T-helper 9 cell (primary cell): ENCODE data around the gene MVB12B.

ENCODE experiments used
- DNase-seq: peaks from one replicate; pipeline ENCODE4 v3.0.0-alpha.2; 2020

MVB12B gene

DNA sequence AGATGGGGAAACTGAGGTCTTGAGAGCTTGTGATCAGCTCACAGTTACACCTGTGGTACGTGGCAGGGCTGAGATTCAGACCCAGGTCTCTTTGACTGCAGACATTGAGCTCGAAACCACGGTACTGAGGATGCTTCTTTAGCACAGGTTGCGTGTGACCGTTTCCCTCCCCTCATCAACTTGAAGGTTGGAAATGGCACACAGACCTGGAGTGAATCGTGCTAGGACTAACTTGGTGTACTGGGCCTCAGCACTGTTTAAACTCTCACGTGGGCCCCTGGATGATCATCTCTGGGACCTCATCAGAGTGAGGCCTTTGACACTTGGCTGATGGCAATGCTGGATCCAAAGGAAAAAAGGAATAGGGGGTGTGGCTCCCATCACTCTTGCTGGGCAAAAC lies 106.0 kb downstream of the MVB12B start:
- DNase-seq = no peak

DNA sequence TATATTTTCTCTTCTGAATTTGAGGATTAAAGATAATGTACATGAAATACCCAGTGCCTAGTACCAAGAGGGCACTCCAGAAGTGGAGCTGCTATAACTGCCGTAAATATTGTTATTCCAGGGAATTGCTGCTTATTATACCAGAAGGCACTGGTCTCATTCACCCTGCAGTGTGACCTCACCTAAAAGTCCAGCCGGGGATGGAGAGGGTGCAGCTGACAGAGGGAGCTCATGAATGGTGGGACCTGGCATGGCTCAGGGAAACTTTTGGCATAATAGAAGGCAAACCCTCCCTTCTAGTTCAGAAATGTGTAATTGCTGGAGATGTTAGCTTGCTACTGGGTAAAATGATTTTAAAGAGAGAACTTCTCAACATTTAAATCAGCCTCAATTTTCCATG lies 108.5 kb downstream of the MVB12B start:
- DNase-seq = no peak

DNA sequence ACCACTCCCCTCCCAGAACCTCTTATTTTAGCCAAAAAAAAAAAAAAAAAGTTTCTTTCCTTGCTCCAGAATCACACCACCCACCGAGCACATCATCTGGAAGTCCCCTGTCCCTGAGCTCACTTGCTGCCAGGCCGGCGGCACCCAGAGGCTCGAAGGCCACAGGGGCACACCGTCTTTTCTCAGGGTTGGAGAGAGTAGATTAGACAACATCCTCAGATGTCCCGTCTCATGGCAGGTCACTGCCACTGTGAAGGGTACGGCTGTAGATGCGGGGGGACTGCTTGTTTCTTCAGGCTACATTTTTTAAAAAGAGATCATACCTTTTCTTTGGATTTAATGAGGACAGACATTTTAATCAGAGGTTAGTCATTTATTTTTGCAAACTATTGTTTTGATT lies 109.0 kb downstream of the MVB12B start:
- DNase-seq = no peak

DNA sequence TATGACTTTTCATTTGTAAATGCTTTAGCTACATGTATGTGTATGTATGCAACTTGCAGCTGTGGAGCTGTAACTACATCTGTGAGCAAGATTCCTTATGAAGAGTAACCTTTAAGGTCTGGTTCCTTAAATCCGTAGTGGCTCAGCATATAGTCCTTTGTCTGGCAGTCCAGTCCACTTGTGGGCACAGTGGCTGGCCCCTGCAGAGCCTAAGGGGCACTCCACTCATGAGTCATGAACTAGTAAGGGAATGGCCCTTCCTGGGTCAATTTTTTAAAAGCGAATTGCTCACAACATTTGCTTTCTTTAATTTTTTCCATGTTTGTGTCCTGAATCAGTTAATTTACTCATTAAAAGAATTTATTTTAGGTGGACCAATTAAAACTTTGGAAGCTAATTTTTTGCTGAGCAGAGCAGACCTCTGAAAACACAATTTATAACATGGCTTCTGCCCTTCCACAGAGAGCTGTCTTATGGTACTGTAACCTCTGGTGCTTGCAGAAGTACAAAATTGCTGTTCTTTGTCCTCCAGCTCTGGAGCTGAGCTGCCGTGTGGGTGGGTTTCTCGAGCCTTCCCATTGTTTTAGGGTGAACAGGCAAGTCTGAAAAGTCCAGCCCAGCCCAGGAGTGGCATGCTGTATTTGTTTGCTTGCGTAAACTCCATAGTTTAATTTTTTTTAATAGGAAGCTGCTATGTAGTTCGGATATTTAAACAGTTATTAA lies 110.1 kb downstream of the MVB12B start:
- DNase-seq = no peak

DNA sequence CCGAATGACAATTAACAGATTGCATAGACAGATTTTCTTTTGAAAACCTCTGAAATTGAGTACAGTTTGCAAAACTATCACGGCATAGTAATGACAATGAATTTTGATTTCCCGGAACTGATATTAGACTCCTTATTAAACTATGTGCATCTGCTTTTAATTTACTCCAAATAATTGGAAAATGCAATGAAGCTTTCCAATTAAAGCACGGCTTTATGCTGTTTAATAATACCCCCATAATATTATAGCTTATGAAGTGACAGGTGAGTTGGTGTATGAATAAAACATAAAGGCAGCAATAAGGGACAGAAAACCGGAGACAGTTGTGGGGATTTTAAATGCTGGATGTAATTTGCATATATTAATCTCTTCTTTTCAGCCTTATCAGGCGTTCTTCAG lies 110.6 kb downstream of the MVB12B start:
- DNase-seq = no peak

DNA sequence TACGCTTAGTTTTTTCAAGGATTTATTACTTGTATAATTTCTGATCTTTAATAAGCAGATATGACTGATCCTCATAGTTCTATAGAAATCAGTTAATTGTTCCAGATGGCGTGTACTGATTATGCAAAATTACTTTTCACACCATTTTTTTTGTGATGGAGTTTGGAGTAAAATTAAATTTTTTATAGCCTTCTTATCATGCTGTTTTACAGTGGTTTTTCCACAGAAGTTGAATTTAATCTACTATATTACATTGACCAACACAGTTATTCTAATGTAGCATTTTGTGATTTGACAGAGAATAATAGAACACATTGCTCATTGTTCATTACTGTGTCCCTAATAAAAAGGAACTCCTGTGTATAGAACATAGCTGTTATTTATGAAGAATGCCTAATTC lies 111.1 kb downstream of the MVB12B start:
- no peak for DNase-seq

DNA sequence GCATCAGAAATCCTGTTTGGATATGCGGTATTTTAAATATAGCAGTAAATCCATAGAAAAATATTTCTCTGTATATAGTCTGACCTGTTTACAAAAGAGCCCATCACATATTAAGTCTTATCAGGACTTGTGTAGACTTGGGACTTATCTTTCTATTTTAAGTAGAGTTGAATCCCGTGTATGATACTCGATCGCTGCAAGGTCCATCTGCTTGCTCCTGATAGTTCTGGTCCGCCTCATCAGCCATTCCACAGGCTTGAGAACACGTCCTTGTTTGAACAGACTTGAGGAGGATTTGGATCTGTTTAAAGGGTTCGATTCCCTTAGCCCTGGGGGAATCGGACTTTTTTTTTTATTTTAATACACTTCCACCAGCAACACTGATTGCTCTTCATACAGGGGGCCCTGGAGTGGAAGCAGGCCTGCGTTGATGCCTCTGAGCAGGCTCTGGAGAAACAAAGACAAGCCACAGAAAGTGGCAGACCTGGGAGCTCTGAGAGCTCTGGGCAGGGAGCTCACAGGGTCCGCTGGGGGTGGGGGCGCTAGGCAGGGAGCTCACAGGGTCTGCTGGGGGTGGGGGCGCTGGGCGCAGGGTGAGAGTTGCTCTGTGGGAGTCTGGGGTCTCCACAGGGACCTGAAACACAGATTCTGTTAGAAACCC lies 112.2 kb downstream of the MVB12B start:
- no peak for DNase-seq

DNA sequence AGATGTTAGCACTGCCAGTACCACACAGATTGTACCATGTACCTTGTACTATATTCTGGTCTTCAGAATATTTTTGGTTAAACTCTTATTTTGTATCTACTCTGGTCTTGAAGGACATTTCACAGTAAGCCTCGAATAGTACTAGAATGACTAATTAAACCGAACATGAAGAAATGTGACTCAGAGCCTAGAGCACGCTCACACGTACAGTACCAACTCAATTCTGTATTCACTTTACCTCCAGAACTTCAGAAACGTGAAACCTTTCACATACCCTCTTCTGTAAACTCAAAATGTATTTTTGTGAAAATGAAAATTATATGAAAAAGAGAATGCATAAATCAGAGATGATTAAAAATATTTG lies 112.8 kb downstream of the MVB12B start:
- DNase-seq = no peak

DNA sequence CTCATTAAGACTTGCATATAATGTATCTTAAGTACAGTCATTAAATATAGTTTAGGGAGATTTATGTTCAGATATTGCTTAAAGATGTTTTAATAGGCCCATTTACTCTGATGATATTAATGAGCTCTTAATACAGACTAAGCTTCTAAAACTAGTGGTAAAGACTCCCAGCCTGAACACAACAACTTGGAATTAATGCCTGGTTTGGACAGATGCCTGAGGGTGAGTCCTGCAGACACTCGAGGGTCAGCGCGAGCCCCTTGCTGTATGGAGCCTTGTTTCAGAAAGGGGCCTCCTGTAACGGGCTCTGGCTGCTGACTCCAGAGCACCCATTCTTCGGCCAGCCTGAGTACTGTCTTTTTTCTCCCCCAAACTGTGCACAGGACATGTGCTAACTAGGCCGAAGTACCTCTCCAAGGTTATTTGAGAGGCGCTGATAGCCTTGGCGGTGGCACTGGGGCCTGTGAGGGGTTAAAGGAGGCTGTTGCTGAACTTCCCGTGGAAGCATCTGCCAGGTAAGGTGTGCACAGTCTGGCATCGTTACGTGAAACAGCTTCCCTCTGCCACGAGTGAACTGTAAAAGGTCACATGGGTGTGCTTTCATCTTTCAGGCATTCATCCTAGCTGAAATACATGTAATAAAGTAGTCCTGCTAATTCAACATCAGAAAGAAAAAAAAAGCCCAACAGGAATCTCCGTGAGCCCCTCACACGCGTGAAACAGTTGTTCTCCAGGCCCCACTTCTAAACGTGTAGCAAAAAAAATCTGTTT lies 113.4 kb downstream of the MVB12B start:
- DNase-seq = no peak

DNA sequence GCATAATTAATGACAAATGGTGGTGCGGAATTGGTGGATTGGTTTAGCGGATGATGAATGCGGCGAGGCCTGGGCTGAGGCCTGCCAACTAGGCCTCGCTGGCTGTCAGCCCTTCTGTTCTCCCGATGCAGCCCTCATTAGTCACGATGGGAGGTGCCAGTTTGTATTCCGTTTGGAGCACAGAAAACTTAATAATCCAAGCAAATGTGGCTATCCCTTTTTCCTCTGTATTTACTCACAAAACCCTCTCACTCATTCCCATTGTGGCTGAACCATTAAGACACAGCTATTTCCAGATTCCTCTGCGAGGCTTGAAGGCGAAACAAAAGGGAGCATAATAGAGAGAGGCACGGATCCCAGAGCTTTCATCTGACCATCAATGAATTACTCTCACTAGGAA lies 114.3 kb downstream of the MVB12B start:
- DNase-seq = no peak

DNA sequence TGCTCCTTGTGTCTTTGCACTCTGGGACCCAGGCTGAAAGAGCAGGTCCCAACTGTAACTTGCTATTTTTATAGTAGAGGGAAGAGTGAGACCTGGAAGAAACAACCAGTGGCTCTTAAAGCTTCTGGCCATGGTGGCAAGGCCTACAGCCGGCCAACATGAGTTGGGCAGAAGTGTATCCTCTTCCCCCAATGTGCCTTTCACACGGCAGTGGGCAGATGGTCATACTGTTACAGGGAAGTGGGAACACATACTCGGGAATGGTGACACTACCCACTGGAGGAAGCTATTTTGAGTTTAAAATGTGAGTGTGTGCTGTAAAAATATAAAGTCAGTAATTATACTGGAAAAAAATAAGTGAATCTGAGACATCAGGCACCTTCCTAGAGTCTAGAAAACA lies 116.0 kb downstream of the MVB12B start:
- no peak for DNase-seq

DNA sequence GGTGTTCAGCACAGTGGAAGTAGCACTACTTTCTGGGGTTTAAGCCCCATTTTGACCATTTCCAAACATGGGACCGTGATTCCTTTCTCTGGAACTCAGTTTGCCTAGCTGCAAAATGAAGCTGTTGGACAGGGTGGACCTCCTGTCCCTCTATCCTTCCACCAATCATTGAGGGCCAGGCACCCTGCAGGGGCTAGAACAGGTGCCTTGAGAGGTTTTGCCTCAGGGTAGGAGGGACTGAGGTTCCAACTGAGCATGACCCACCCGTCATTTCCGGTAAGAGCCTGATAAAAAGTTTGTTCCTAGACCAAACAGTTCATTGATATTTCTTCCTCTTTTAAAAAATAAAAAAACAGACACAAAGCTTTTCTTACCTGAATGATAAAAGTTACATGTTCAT lies 116.5 kb downstream of the MVB12B start:
- DNase-seq = no peak

DNA sequence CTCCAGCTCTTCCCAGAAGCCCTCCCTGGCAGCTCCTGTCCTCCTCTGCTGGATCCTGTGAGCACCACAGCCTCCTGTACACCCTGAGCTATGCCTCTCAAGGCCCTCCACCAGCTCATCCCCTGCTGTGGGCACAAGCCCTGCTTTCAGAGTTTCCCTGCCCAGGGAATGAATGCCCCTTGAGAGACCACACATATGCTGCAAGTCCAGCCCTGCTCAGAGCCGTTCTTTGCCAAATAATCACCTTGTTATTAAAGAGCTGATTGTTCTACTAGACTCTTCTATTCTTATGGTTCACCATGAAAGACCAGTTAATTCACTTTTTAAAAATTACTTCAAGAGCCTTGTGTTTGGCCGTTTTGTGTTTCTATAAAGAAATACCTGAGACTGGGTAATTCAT lies 121.5 kb downstream of the MVB12B start:
- no peak for DNase-seq

DNA sequence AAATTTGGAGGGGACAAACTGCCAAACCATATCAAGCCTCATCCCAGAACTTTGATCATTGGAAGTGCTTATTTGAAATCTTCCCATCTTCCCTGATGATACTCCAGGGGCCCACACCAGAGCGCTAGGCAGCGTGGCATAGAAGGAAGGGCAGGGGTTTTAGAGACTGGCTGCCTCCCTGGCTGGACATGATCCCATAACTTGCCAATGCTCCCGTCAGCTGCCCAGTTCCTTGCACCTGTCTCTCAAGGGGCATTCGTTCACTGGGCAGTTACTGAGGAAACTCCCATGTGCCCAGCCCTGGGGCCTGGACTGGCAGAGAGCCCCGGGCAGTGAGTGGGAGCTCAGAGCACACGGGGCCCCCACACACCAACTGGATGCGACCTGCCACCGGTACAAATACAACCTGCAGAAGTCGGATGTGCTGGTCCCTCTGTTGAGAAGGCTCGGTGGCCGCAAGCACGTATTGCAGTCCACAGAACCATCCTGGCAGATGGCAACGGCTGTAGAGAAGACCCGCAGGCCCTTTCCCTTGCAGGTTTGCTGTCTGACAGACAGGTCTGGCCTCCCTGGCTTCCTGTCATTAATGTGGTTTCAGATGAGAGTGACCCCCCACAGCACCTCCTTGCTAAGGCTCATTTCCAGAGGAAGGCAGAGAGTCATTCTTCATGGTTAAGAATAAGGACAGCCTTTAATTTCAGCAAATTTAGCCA lies 122.4 kb downstream of the MVB12B start:
- DNase-seq = no peak

DNA sequence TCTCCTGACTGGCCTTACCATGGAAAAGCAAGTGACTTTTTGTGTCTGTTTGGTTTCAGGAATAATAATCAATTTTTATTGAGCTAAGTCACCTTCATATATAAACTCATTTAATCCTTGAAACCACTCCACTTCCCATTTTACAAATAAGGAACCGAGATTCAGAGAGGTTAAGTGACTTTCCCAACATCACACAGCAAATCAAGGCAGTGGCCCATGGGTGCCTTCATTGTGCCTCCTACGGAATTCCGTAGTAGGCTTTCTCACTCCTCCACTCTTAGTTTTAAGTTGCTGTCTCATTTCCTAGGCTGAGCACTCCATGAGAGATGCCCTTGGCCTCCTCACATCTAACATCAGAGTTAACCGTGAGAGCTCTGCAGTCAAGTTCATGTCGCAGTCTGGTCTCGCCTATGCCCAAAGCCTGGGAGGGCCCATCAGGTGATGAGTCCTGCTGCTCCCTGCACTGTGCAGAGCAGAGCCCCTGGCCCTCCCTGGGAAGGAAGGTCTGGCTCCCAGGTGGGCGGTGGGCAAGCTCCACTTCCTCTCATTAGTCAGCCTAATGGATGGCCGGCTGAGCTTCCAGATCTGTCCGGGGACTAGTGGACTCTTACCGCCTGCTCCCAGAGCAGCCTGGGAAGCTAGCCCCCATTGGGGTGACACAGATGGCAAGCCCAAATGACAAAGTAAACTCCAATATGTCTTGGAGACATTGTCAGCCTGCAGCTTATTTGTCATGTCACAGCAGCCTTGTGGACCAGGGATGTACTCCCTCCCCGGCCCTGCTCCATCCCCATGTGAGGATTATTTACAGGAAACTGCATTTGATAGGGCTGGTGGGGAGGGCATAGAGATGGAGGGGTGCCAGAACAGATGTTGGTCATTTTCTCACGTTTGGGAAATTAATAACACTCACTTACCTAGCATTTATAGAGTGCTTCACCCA lies 123.4 kb downstream of the MVB12B start:
- DNase-seq = no peak

DNA sequence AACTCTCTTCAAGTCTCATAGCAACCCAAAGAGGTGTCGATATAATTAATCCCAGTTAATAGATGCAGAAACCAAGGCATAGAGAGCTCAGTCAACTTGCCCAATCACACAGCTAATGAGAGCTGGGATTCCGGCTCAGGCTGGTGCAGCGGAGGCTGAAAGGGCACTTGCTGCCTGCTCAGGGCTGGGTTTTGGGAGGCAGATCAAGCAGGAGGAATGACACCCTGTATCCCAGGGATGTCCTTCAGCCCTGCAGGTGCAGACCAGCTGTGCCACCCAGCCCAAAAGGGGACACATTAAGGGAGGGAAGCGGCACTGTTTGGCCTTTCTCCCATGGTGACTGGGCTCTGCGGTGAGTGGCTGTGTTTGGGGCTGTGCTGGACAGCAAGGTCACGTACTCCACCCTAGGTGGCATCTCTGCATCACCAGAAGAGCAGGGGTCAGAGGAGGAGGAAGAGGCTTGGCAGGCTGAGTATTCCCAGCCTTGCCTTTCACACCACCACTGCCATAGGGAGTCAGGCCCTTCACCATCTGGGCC lies 124.1 kb downstream of the MVB12B start:
- DNase-seq = no peak

DNA sequence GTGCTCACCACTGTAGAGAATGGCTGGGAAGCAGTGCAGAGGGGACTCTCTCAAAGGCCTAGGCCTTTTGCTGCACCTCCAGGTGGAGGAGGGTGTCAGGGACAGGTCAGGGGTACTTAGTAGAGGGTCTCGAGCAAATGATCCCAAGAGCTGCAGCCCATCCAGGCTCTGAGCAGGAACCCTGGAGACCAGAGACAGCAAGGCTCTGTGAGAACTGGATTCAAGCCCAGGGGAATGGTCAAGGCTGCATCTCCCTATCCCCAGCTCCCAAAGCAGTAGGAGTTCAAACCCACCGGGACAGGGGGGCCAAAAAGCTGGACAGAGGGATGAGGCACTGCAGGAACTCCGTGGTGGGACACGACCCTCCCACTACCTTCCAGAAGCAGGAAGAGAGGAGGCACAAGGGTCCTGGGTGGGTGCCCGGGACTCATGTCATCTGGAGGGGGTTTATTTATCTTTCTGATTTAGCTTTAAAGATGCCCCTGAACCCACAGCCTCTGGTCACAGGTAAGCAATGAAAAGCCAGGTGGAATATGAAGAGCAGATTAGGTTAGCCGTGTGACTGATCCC lies 124.8 kb downstream of the MVB12B start:
- no peak for DNase-seq

DNA sequence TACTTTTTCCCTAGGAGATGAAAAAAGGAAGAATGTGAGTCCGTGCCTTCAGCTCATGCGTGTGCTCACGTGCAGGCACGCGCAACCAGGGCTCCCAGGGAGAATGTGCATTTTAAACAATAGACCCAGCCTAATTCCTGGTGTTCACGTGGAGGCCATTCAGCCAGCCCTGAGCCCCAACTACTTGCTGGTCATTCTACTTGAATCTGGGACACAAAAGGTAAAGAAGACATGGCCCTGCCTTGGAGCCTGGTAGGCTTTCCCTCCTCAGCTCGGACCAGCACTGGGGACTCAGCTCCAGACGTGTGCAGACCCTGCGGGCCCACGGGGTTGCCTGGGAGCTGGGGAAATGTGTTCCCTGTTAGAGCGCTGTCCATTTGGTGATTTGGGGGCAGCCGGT lies 125.5 kb downstream of the MVB12B start:
- DNase-seq = no peak

DNA sequence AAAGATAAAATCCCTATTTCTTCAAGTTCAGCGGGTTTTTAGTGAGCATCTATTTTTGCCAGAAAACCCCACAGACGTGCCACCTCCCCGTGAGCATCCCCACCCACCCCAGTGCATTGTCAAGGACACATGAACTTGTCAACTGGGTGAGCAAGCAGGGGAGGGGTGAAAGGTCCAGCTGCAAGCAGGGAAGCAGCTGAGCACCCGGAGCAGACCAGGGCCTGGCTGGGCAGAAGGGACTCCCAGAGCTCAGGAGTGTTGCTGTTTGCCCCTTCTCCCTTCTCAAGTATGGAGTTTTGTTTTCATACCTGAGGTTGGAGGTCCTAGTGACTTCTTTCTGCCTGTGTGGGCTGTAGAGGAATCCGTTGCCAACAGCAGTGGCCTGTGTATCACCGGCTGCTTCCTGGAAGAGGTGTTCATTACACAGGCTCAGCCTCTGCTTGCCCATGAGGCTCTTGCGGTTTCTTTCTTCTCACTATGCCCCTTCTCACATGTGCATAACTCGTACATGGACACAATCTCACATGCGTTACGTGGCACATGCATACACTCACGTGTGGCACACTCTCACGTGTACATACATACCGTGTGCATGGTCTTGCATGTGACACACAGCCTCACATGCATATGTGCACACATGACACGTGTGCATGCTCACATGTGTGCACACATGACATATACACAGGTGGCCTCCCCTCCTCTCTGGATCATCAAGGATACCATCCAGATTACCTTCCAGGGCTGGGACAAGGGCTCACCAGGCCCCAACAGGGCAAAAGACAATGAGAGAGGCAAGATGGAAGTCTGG lies 126.7 kb downstream of the MVB12B start:
- no peak for DNase-seq

DNA sequence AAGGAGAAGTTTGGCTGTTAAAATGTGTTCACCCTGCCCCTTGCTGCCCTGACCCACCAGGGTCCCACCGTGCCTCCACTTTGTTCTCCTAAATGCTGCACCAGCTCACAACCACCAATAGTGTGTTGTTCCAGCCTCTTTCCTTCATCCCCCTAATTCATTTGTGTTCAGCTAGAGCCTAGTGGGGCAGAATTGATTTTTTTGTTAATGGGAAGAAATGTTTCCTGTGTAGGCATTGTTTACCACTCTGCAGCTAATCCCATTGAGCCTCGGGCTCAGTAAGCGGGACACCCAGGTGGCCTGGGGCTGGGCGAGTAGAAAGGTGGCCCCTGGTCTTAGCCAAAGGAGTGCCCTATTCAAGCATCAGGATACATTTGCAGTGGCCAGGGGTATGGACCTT lies 127.6 kb downstream of the MVB12B start:
- no peak for DNase-seq

DNA sequence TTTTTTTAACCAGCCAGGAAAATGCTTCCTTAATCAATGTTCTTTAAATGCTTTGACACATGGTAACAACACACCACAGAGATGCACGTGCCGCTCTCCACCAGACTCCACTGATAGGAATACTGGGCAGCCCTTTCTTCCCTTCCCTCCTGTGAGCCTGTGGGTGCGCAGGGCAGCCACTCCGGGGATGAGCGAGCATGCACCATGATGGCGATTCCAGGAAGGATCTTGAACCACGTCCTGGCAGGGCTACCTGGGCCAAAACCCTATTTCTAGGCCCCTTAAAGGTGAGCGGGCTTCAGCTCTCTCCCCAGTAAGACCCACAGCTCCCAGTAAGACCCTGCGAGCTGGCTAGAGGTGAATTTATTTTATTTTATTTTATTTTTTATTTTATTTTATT lies 128.2 kb downstream of the MVB12B start:
- DNase-seq = no peak
